H1 (cell line): ENCODE measurements around the gene TBKBP1. TPM values are rescaled to one million over a fixed set of nuclear protein-coding genes. Genes with fewer than 3 reads are reported as not detected.

ENCODE experiments used
- CTCF ChIA-PET: fragments of 300-600 bp; sonication (Branson Sonifier 250); formaldehyde crosslinking; loops from one replicate; lab custom pipeline; 2021; ENCODE audit not compliant: partially characterized antibody; lab: Charles Lee
- POLR2A ChIA-PET: fragments of 300-600 bp; sonication (Branson Sonifier 250); formaldehyde crosslinking; loops from one replicate; lab custom pipeline; 2021; ENCODE audit warnings: inconsistent platforms; ENCODE audit not compliant: partially characterized antibody; lab: Charles Lee
- DNase-seq, 2 experiments: peaks; one replicate each; pipeline versions ENCODE4 v3.0.0 to v3.0.0-alpha.2; 2010 to 2022; ENCODE audit warnings: low spot score in 2 of 2, low read depth in 1 of 2, mixed read lengths in 1 of 2
- FAIRE-seq: peaks from 2 replicates; lab custom pipeline; 2011; peaks lifted over from hg19 to GRCh38; lab: Jason Lieb, UNC
- H2AFZ ChIP-seq: 2 replicates; pipeline ENCODE4 v1.8.1; 2012; ENCODE audit warnings: low read length, inconsistent platforms
- H2AK5ac ChIP-seq: 2 replicates; pipeline ENCODE4 v1.6.1; 2013; ENCODE audit warnings: low read depth, low read length
- H2BK120ac ChIP-seq: replicated peaks from 2 replicates; pipeline ENCODE3; 2013; ENCODE audit warnings: low read depth, low read length, inconsistent platforms
- H2BK12ac ChIP-seq: 2 replicates; pipeline ENCODE4 v1.6.1; 2013; ENCODE audit warnings: low read depth, low read length
- H2BK15ac ChIP-seq: 2 replicates; pipeline ENCODE4 v1.6.1; 2013; ENCODE audit warnings: low read length
- H2BK20ac ChIP-seq: 2 replicates; pipeline ENCODE4 v1.6.1; 2013; ENCODE audit warnings: low read length
- H2BK5ac ChIP-seq: 2 replicates; pipeline ENCODE4 v1.6.1; 2013; ENCODE audit warnings: low read depth, low read length
- H3K14ac ChIP-seq: 2 replicates; pipeline ENCODE4 v1.6.1; 2013; ENCODE audit warnings: inconsistent platforms; ENCODE audit not compliant: insufficient read length
- H3K18ac ChIP-seq: 2 replicates; pipeline ENCODE4 v1.6.1; 2013; ENCODE audit warnings: low read length; ENCODE audit errors: extremely low read depth
- H3K23ac ChIP-seq: 2 replicates; pipeline ENCODE4 v1.6.1; 2013; ENCODE audit warnings: inconsistent platforms; ENCODE audit not compliant: insufficient read length
- H3K23me2 ChIP-seq: 2 replicates; pipeline ENCODE4 v1.6.1; 2013; ENCODE audit warnings: low read depth, low read length
- H3K27ac ChIP-seq: 2 replicates; pipeline ENCODE4 v1.6.1; 2011; ENCODE audit warnings: low read depth, low read length, inconsistent platforms
- H3K27me3 ChIP-seq, 4 experiments: replicated peaks in 1 of 4; 1 replicate in 1 of 4; 2 replicates in 3 of 4; pipeline versions ENCODE4 v1.6.1 to v1.8.1; 2011 to 2013; ENCODE audit warnings: low read length in 3 of 4, mild to moderate bottlenecking in 3 of 4, inconsistent platforms in 2 of 4, mixed read lengths in 2 of 4, moderate library complexity in 1 of 4; ENCODE audit not compliant: control insufficient read depth in 3 of 4, insufficient read depth in 3 of 4; ENCODE audit errors: extremely low read depth in 1 of 4
- H3K36me3 ChIP-seq, 4 experiments: 2 replicates each; pipeline versions ENCODE4 v1.6.1 to v1.8.1; 2011 to 2013; ENCODE audit warnings: mild to moderate bottlenecking in 4 of 4, low read length in 3 of 4, moderate library complexity in 2 of 4, control low read depth in 1 of 4, inconsistent platforms in 1 of 4; ENCODE audit not compliant: insufficient read depth in 4 of 4, control insufficient read depth in 2 of 4
- H3K4ac ChIP-seq: replicated peaks from 2 replicates; pipeline ENCODE3; 2013; ENCODE audit warnings: low read length, low read depth, mixed read lengths, inconsistent platforms; ENCODE audit not compliant: insufficient read length
- H3K4me1 ChIP-seq, 4 experiments: replicated peaks in 1 of 4; 1 replicate in 1 of 4; 2 replicates in 3 of 4; pipeline versions ENCODE4 v1.6.1 to v1.8.1; 2011 to 2013; ENCODE audit warnings: low read length in 3 of 4, inconsistent platforms in 2 of 4, mixed read lengths in 1 of 4; ENCODE audit not compliant: insufficient read depth in 4 of 4, control insufficient read depth in 3 of 4
- H3K4me2 ChIP-seq, 2 experiments: 2 replicates each; pipeline versions ENCODE4 v1.6.1 to v1.8.1; 2011 to 2013; ENCODE audit warnings: low read depth in 2 of 2, low read length in 2 of 2, control low read depth in 1 of 2, inconsistent platforms in 1 of 2, mild to moderate bottlenecking in 1 of 2; ENCODE audit not compliant: insufficient read depth in 1 of 2
- H3K4me3 ChIP-seq, 4 experiments: fragments of 200-600, 300-600 bp in 1 of 4; sonication (generic), shearing (Covaris generic), sonication (Bioruptor Twin) in 1 of 4; 2 replicates each; pipeline versions ENCODE4 v1.5.1 to v1.8.1; 2011 to 2016; ENCODE audit warnings: low read length in 4 of 4, low read depth in 3 of 4, control low read depth in 2 of 4, inconsistent platforms in 2 of 4, mild to moderate bottlenecking in 2 of 4, mixed read lengths in 1 of 4, moderate library complexity in 1 of 4; ENCODE audit not compliant: insufficient read depth in 2 of 4; ENCODE audit errors: extremely low read depth in 1 of 4
- H3K56ac ChIP-seq: replicated peaks from 2 replicates; pipeline ENCODE3; 2013; ENCODE audit warnings: low read depth, mild to moderate bottlenecking, mixed read lengths, low read length, inconsistent platforms; ENCODE audit not compliant: insufficient read length
- H3K79me1 ChIP-seq: 2 replicates; pipeline ENCODE4 v1.6.1; 2013; ENCODE audit warnings: low read depth, low read length, control low read depth
- H3K79me2 ChIP-seq, 2 experiments: 2 replicates each; pipeline versions ENCODE4 v1.6.1 to v1.8.1; 2012 to 2013; ENCODE audit warnings: low read length in 2 of 2, mild to moderate bottlenecking in 2 of 2, inconsistent platforms in 1 of 2; ENCODE audit not compliant: insufficient read depth in 2 of 2, control insufficient read depth in 1 of 2
- H3K9ac ChIP-seq, 4 experiments: replicated peaks in 1 of 4; 1 replicate in 1 of 4; 2 replicates in 3 of 4; pipeline versions ENCODE4 v1.6.1 to v1.8.1; 2011 to 2013; ENCODE audit warnings: low read depth in 3 of 4, low read length in 3 of 4, control low read depth in 2 of 4, mild to moderate bottlenecking in 2 of 4, moderate library complexity in 2 of 4, inconsistent platforms in 1 of 4; ENCODE audit errors: extremely low read depth in 1 of 4
- H3K9me3 ChIP-seq, 2 experiments: 2 replicates each; pipeline versions ENCODE4 v1.6.1 to v1.8.1; 2012 to 2013; ENCODE audit warnings: mild to moderate bottlenecking in 2 of 2, moderate library complexity in 2 of 2, control low read depth in 1 of 2, inconsistent platforms in 1 of 2, low read depth in 1 of 2, low read length in 1 of 2, mixed read lengths in 1 of 2; ENCODE audit not compliant: insufficient read depth in 2 of 2
- H4K20me1 ChIP-seq, 2 experiments: replicated peaks in 1 of 2; 2 replicates each; pipeline versions ENCODE3 to v1.8.1; 2011 to 2013; ENCODE audit warnings: inconsistent platforms in 2 of 2, low read length in 2 of 2, mild to moderate bottlenecking in 1 of 2; ENCODE audit not compliant: insufficient read depth in 2 of 2, control insufficient read depth in 1 of 2
- H4K5ac ChIP-seq: 2 replicates; pipeline ENCODE4 v1.6.1; 2013; ENCODE audit warnings: low read length, low read depth, mixed read lengths, inconsistent platforms; ENCODE audit not compliant: insufficient read length
- H4K8ac ChIP-seq: 2 replicates; pipeline ENCODE4 v1.8.0; 2013; ENCODE audit warnings: mild to moderate bottlenecking, moderate library complexity, low read length, inconsistent platforms; ENCODE audit not compliant: insufficient read depth; ENCODE audit errors: extremely low read depth
- H4K91ac ChIP-seq: replicated peaks from 2 replicates; pipeline ENCODE3; 2013; ENCODE audit warnings: low read length, mixed read lengths, inconsistent platforms; ENCODE audit not compliant: insufficient read length
- BACH1 ChIP-seq: IDR thresholded peaks from 2 replicates; pipeline ENCODE4 v1.6.1; 2012; ENCODE audit warnings: low read length, improper control_type of control experiment
- CHD1 ChIP-seq: IDR thresholded peaks from 2 replicates; pipeline ENCODE4 v1.6.1; 2012; ENCODE audit warnings: low read depth, low read length, improper control_type of control experiment
- MAFK ChIP-seq: IDR thresholded peaks from 2 replicates; pipeline ENCODE4 v1.6.1; 2012; ENCODE audit warnings: low read depth, mild to moderate bottlenecking, improper control_type of control experiment, low read length
- USF2 ChIP-seq: IDR thresholded peaks from 2 replicates; pipeline ENCODE4 v1.6.1; 2011; ENCODE audit warnings: low read length, improper control_type of control experiment
- WGBS, 2 experiments: shearing (Covaris generic) in 1 of 2; methylation state at CpG; one replicate each; pipeline versions ENCODE4 v1.1.6 to v1.1.7; 2013 to 2015; ENCODE audit warnings: low lambda C conversion rate in 2 of 2, mixed read lengths in 2 of 2, inconsistent platforms in 1 of 2, low coverage in 1 of 2, missing lambda C conversion rate in 1 of 2; ENCODE audit not compliant: insufficient replicate concordance in 2 of 2, insufficient coverage in 1 of 2, insufficient read length in 1 of 2; ENCODE audit errors: extremely low coverage in 1 of 2, missing lambda C conversion rate in 1 of 2; 5-methylcytosine and 5-hydroxymethylcytosine counted together
- polyA plus RNA-seq, 7 experiments: library from polyadenylated mRNA; depleted of rRNA in 3 of 7; stranded (reverse) in 5 of 7; unstranded in 2 of 7; fragments of >200 nt in 5 of 7; fragments of 200-250 nt in 2 of 7; gene quantifications; 1 replicate in 5 of 7; 2 replicates in 1 of 7; 4 replicates in 1 of 7; pipeline versions ENCODE4 v1.2.1 to v1.2.3, GENCODE V29; 2011 to 2013; ENCODE audit warnings: missing spikeins in 2 of 7, mixed read lengths in 2 of 7
- total RNA-seq: library from RNA; stranded (reverse); fragmentation: NEBNext Ultra II Directional; extraction: Animal tissue kit (Norgen Biotek cat#: 25700); gene quantifications from 2 replicates; pipeline ENCODE4 v1.2.1, GENCODE V29; 2021

Gene TBKBP1
- total and polyA plus RNA-seq, 2 of the 8 experiments (the other 6 are each of a cell fraction or from before 2014, with no cell fraction given), result 6.3 to 15.1 TPM

DNA sequence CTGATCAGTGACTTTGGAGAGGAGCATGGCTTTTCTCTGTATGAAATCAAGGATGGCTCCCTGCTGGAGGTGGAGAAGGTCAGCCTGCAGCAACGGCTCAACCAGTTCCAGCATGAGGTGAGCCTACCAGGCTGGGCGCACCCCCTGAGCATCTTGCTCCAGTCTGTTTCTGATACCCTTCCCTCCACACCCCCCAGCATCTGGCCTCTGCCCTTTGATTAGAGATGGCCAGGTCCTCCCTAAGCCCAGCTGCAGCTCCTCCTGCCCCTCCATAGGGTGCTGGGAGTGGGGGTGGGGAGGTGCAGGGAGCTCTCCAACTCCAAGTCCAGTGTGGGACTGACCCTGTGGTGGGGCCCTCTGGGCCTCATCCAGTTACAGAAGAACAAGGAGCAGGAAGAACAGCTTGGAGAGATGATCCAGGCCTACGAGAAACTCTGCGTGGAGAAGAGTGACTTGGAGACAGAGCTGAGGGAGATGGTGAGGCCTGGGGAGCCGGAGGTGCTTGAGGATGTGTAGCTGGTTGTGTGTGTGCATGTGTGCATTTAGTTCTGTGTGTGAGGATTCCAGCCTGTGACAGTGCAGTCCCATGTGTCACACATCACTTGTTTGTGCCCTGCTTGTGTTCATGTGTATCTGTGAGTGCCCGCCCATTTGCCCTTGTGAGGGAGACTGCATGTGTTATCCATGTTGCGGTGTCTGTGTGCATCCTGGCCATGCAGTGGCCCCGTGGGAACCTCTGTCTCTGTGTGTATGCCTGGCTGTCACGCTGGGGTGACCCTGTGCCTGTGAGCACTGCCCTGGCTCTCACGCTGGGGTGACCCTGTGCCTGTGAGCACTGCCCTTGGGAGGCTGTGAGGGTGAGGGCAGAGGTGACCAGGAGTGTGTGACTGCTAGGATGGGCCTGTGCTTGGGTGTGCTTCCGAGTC is 3.0 kb downstream of the TBKBP1 start:
- Histone ChIP-seq H2AFZ (no peak overlapping the region), H3K23ac (no peak overlapping the region), H3K79me1 (no peaks in the 10 kb centered on the region; the same call in 1 of the 2 replicates), H3K18ac (no peak overlapping the region), H2BK20ac (no peak overlapping the region), H2BK15ac (0 out of 2 replicates have a peak overlapping the region, but pooled peaks have one; percentile 49), H4K20me1 (peaks cover 0 to 3% of the 10 kb centered on the region in 2 experiments), H3K56ac (no peak overlapping the region), H2BK12ac (peak overlapping the region; percentile 29; the same call in 1 of the 2 replicates), H3K9me3 (no peaks in the 10 kb centered on the region), H3K4me2 (no peak overlapping the region), H3K4me3 (no peak overlapping the region), H3K4ac (no peak overlapping the region), H3K27ac (no peak overlapping the region), H3K14ac (no peak overlapping the region), H3K36me3 (peaks cover 0 to 3% (median 0%) of the 10 kb centered on the region in 4 experiments; a peak in 1 of 8 replicates), H3K23me2 (peaks cover 14% of the 10 kb centered on the region), H4K5ac (no peak overlapping the region), H3K27me3 (no peaks in the 10 kb centered on the region; a peak in 1 of 7 replicates), H3K9ac (no peak overlapping the region), H2AK5ac (peak overlapping the region; percentile 98), H2BK5ac (peak overlapping the region; percentile 24), H3K4me1 (peaks cover 10 to 21% (median 18%) of the 10 kb centered on the region in 4 experiments), H2BK120ac (no peak overlapping the region), H3K79me2 (no peaks in the 10 kb centered on the region; a peak in 2 of 4 replicates), H4K8ac (no peak overlapping the region), H4K91ac (no peak overlapping the region)
- DNase-seq, result no peak
- WGBS, 2 experiments, result 92% methylated on average over 11 of the region's 11 CpGs; no CpG with 5 or more reads in 1 of the 2 experiments
- CTCF ChIA-PET, result interaction anchor here (1.0 to 19.8 kb wide), 10 partner anchors 10 to 282 kb away, joined by 3 to 441 read pairs (median 4); partner anchors contain the start of gene TBX21
- POLR2A ChIA-PET, result interaction anchor here (0.8 to 41.8 kb wide), 4 partner anchors 9 to 37 kb away, joined by 3 to 1575 read pairs (median 4); partner anchors contain the start of gene KPNB1
- no peak for TF ChIP-seq CHD1
- TF ChIP-seq MAFK, result no peak
- TF ChIP-seq BACH1, result no peak
- TF ChIP-seq USF2, result no peak
- no peak for FAIRE-seq
